GM10248 (cell line): ENCODE data around the gene MYH15.

Experiments used
- CTCF ChIA-PET: fragments of 300-600 bp; sonication (Branson Sonifier 250); formaldehyde crosslinking; extraction: SDS; loops from one replicate; lab custom pipeline; 2021; ENCODE audit warnings: antibody characterized with exemption; lab: Yijun Ruan, JAX
- POLR2A ChIA-PET: fragments of 350-650 bp; sonication (Branson Sonifier 250); formaldehyde crosslinking; extraction: SDS; loops from one replicate; lab custom pipeline; 2020; ENCODE audit warnings: antibody characterized with exemption; lab: Yijun Ruan, JAX
- DNase-seq: peaks from one replicate; pipeline ENCODE4 v3.0.0; 2012; ENCODE audit errors: extremely low spot score
- CTCF ChIP-seq: IDR thresholded peaks from 2 replicates; pipeline ENCODE4 v1.5.1; 2012; ENCODE audit warnings: mild to moderate bottlenecking, low read depth; ENCODE audit errors: extremely low read depth, missing control alignments, control extremely low read depth

Gene MYH15

GRCh38 chr3:108468577-108468976 is 41.8 kb downstream of the MYH15 start:
- POLR2A ChIA-PET: no interaction called here
- DNase-seq: no peak
- CTCF ChIA-PET: interaction anchor here (1.0 to 2.5 kb wide), 3 partner anchors 10 to 84 kb away, joined by 3 to 25 read pairs (median 5); no protein-coding TSS in a partner anchor
- no peak for TF ChIP-seq CTCF

DNA sequence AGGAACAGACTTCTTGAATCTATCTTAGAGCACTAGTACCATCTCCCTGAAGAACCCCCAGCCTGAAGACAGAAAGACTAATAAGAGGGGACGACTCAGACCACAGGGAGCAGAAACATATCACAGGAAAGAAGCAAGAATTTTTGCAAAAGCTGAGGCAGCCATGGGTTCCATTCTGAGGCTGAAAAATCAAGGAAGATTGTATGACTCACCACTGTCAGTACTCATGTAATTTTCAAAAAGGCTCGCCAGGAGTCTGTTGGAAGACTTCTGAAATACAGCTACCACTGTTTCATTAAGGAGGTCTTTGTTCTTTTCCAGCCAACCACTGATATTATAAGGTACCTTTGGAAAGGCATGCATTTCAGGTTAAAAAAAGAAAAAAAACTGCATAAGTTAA is 47.5 kb downstream of the MYH15 start:
- no peak for DNase-seq
- POLR2A ChIA-PET: no interaction called here
- no peak for TF ChIP-seq CTCF
- CTCF ChIA-PET: interaction anchor here (1.2 to 2.0 kb wide), 2 partner anchors 10 to 19 kb away, joined by 3 to 4 read pairs; no protein-coding TSS in a partner anchor

DNA sequence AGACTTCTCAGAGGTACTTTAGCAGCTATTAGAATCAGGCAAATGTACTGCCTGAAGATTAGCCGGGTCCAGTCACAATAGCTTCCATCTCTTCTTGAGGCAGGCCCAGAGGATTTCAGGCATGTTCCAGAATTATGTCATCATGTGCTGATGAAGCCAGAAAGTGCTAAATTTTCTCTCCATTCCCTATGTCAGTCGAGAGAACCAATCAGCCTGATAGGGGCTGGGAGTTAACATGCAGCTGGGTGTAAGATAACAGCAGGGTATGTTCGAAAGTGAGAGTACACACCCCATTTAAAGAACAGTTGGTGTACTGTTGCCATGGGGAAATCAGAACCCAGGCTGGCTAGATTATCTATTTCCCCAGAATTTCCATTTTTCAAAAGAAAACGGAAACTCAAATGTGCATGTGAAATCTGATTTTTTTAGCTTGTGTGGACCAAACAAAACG is 48.7 kb downstream of the MYH15 start:
- no peak for DNase-seq
- POLR2A ChIA-PET: no interaction called here
- no peak for TF ChIP-seq CTCF
- CTCF ChIA-PET: interaction anchor here (1.0 to 4.5 kb wide), 4 partner anchors 8 to 26 kb away, joined by 3 to 36 read pairs (median 4); no protein-coding TSS in a partner anchor

GRCh38 chr3:108459225-108459624 is 51.2 kb downstream of the MYH15 start:
- TF ChIP-seq CTCF: no peak
- DNase-seq: no peak
- ChIA-PET CTCF (interaction anchor here (1.3 to 4.5 kb wide), 2 partner anchors 19 to 41 kb away, joined by 3 to 36 read pairs; no protein-coding TSS in a partner anchor), POLR2A (no interaction called here)

GRCh38 chr3:108455212-108455705 is 55.1 kb downstream of the MYH15 start:
- POLR2A ChIA-PET: no interaction called here
- CTCF ChIA-PET: interaction anchor here (0.7 to 1.6 kb wide), 3 partner anchors 12 to 24 kb away, joined by 3 to 5 read pairs (median 3); no protein-coding TSS in a partner anchor
- TF ChIP-seq CTCF: no peak
- no peak for DNase-seq

DNA sequence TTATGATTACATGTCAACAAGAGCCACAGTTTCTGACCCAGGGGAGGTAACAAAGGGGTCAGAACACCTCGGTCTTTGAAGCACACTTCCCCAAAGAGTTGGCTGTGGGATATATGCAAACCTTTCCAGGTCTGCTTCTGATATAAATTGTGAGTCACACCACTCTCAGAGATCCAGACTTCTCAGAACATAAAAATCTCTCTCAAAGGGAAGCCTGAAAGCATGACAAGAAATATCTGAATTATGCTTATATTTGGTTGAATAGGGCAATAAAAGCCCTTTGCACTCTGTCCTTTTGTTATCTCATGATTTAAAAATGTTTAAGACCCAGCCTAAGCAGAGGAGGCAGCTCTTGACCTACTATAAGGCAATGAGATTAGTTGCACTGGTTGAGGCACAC is 56.8 kb downstream of the MYH15 start:
- ChIA-PET POLR2A (no interaction called here), CTCF (no interaction called here)
- no peak for TF ChIP-seq CTCF
- DNase-seq: no peak
